Transverse colon (tissue), 4 donors: ENCODE results near the gene FBXL17. TPM values are rescaled to one million over a fixed set of nuclear protein-coding genes. Genes with fewer than 3 reads are reported as not detected.

ENCODE experiments used
- DNase-seq: peaks from one replicate; pipeline ENCODE4 v3.0.0-alpha.2; 2019
- H3K27ac ChIP-seq, 4 donors: fragments of 200-600 bp; sonication (generic); 2 replicates each; pipeline ENCODE4 v1.5.1; 2016 to 2018; ENCODE audit warnings: inconsistent platforms in 4 of 4
- H3K27me3 ChIP-seq: fragments of 200-600 bp; sonication (generic); 2 replicates; pipeline ENCODE4 v1.5.1; 2017; ENCODE audit warnings: inconsistent platforms
- H3K36me3 ChIP-seq, 4 donors: fragments of 200-600 bp; sonication (generic); 2 replicates each; pipeline ENCODE4 v1.5.1; 2017 to 2019; ENCODE audit warnings: inconsistent platforms in 4 of 4
- H3K4me1 ChIP-seq, 4 donors: fragments of 200-600 bp; sonication (generic); 2 replicates each; pipeline ENCODE4 v1.5.1; 2017 to 2020; ENCODE audit warnings: inconsistent platforms in 4 of 4
- H3K4me3 ChIP-seq, 4 donors: fragments of 200-600 bp; sonication (generic); 1 replicate in 1 of 4; 2 replicates in 3 of 4; pipeline versions ENCODE4 v1.5.1 to v1.6.1; 2017 to 2019; ENCODE audit warnings: inconsistent platforms in 4 of 4
- H3K9me3 ChIP-seq, 2 donors: fragments of 200-600 bp; sonication (generic); 2 replicates each; pipeline ENCODE4 v1.5.1; 2017 to 2019; ENCODE audit warnings: inconsistent platforms in 2 of 2
- EP300 ChIP-seq: sonication (generic); formaldehyde crosslinking; IDR thresholded peaks from one replicate; pipeline ENCODE4 v1.6.1; 2017; ENCODE audit warnings: antibody characterized with exemption, low read depth
- POLR2A ChIP-seq: fragments of 450-650 bp; IDR thresholded peaks from one replicate; pipeline ENCODE4 v1.6.1; 2016; ENCODE audit warnings: antibody characterized with exemption, mild to moderate bottlenecking, moderate library complexity
- POLR2AphosphoS5 ChIP-seq, 3 donors: sonication (generic); formaldehyde crosslinking; IDR thresholded peaks; one replicate each; pipeline ENCODE4 v1.6.1; 2016; ENCODE audit warnings: antibody characterized with exemption in 3 of 3
- WGBS, 2 donors: methylation state at CpG; one replicate each; pipeline ENCODE4 v1.1.5; 2018; ENCODE audit warnings: low coverage in 1 of 2; 5-methylcytosine and 5-hydroxymethylcytosine counted together
- in situ Hi-C, 4 donors: fragments of 200-750 bp; cut with MboI; loops; one replicate each; pipeline versions ENCODE4 v1.15.0 to v1.15.1; 2017; ENCODE audit warnings: low sequenced_read_pairs in 3 of 4, low pct_ligation_motif_present in 1 of 4, low pct_unique_long_range_greater_than_20kb in 1 of 4
- intact Hi-C: fragments of 100-400 bp; cut with DNase I; formaldehyde crosslinking; loops from one replicate; pipeline ENCODE4 v1.15.1; 2023; ENCODE audit warnings: low total_unique reads
- total RNA-seq, 4 donors: library from RNA; depleted of rRNA; stranded (reverse); fragments of >200 nt; gene quantifications; one replicate each; pipeline ENCODE4 v1.1.0, GENCODE V29; 2016
- TF ChIP-seq, protein P1 (sequence below), 5 experiments: fragments of 200-600 bp in 3 of 5; fragments of 450-650 bp in 2 of 5; sonication (generic) in 3 of 5; IDR thresholded peaks; 1 replicate in 2 of 5; 2 replicates in 3 of 5; pipeline ENCODE4 v1.5.1; 2016 to 2017; ENCODE audit warnings: antibody characterized with exemption in 5 of 5, inconsistent platforms in 3 of 5, mild to moderate bottlenecking in 2 of 5, moderate library complexity in 1 of 5

FBXL17 gene
- total RNA-seq, 4 donors from 2014 or later = 17.7 to 99.5 (median 24.6) TPM

- H3K27me3 ChIP-seq = no peaks in the 10 kb centered on the region
- TF ChIP-seq POLR2A (no peak), EP300 (no peak), POLR2AphosphoS5 (IDR thresholded peaks at IDR 0.05) (no peak)
- TF ChIP-seq, protein P1, sequence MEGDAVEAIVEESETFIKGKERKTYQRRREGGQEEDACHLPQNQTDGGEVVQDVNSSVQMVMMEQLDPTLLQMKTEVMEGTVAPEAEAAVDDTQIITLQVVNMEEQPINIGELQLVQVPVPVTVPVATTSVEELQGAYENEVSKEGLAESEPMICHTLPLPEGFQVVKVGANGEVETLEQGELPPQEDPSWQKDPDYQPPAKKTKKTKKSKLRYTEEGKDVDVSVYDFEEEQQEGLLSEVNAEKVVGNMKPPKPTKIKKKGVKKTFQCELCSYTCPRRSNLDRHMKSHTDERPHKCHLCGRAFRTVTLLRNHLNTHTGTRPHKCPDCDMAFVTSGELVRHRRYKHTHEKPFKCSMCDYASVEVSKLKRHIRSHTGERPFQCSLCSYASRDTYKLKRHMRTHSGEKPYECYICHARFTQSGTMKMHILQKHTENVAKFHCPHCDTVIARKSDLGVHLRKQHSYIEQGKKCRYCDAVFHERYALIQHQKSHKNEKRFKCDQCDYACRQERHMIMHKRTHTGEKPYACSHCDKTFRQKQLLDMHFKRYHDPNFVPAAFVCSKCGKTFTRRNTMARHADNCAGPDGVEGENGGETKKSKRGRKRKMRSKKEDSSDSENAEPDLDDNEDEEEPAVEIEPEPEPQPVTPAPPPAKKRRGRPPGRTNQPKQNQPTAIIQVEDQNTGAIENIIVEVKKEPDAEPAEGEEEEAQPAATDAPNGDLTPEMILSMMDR (IDR thresholded peaks at IDR 0.05) = no peak
- no peak overlapping the region for H3K27ac ChIP-seq
- no peak overlapping the region for H3K4me3 ChIP-seq
- H3K36me3 ChIP-seq = no peaks in the 10 kb centered on the region
- intact Hi-C loops = no loop called here
- in situ Hi-C loops = no loop called here
- no peaks in the 10 kb centered on the region for H3K4me1 ChIP-seq
- no peaks in the 10 kb centered on the region for H3K9me3 ChIP-seq
- no peak for DNase-seq
These were observed 159.9 kb downstream of the FBXL17 start for GRCh38 chr5:108222011-108222410.

GRCh38 chr5:108220834-108221233, 161.1 kb downstream of the FBXL17 start:
- in situ Hi-C loops (no loop called here), intact Hi-C loops (no loop called here)
- H3K27me3 ChIP-seq = no peaks in the 10 kb centered on the region
- no peak for DNase-seq
- H3K9me3 ChIP-seq = no peaks in the 10 kb centered on the region
- TF ChIP-seq POLR2AphosphoS5 (IDR thresholded peaks at IDR 0.05) (no peak), EP300 (no peak), POLR2A (no peak)
- TF ChIP-seq, protein P1 (IDR thresholded peaks at IDR 0.05) = no peak
- WGBS, 2 donors = 90 to 95% methylated on average over 1 of the region's 1 CpG
- no peak overlapping the region for H3K4me3 ChIP-seq
- H3K36me3 ChIP-seq = peaks cover 0 to 3% (median 0%) of the 10 kb centered on the region in 4 donors
- no peaks in the 10 kb centered on the region for H3K4me1 ChIP-seq
- no peak overlapping the region for H3K27ac ChIP-seq

- TF ChIP-seq POLR2AphosphoS5 (IDR thresholded peaks at IDR 0.05) (no peak), EP300 (no peak), POLR2A (no peak)
- TF ChIP-seq, protein P1 (IDR thresholded peaks at IDR 0.05) = no peak
- Histone ChIP-seq H3K27ac (no peak overlapping the region), H3K27me3 (no peaks in the 10 kb centered on the region), H3K36me3 (peaks cover 0 to 13% (median 2%) of the 10 kb centered on the region in 4 donors), H3K4me3 (no peak overlapping the region), H3K9me3 (peaks cover 0 to 8% of the 10 kb centered on the region in 2 donors), H3K4me1 (no peaks in the 10 kb centered on the region)
- in situ Hi-C loops (no loop called here), intact Hi-C loops (no loop called here)
- WGBS, 2 donors = 80 to 87% methylated on average over 3 to 4 of the region's 4 CpGs
- DNase-seq = no peak
These were observed 165.0 kb downstream of the FBXL17 start for GRCh38 chr5:108216890-108217289.

GRCh38 chr5:108214857-108215256, 167.0 kb downstream of the FBXL17 start:
- in situ Hi-C loops (no loop called here), intact Hi-C loops (no loop called here)
- no peak for DNase-seq
- TF ChIP-seq EP300 (no peak), POLR2AphosphoS5 (IDR thresholded peaks at IDR 0.05) (no peak)
- Histone ChIP-seq H3K27me3 (no peaks in the 10 kb centered on the region), H3K9me3 (peaks cover 0 to 8% of the 10 kb centered on the region in 2 donors), H3K27ac (no peak overlapping the region), H3K36me3 (peaks cover 0 to 13% (median 2%) of the 10 kb centered on the region in 4 donors), H3K4me1 (no peaks in the 10 kb centered on the region), H3K4me3 (no peak overlapping the region)

GRCh38 chr5:108212775-108213346, 169.0 kb downstream of the FBXL17 start:
- H3K9me3 ChIP-seq = peaks cover 0 to 8% of the 10 kb centered on the region in 2 donors
- TF ChIP-seq EP300 (no peak), POLR2A (no peak), POLR2AphosphoS5 (IDR thresholded peaks at IDR 0.05) (no peak)
- TF ChIP-seq, protein P1 (IDR thresholded peaks at IDR 0.05) = no peak
- H3K4me1 ChIP-seq = no peaks in the 10 kb centered on the region
- peaks cover 0 to 13% (median 2%) of the 10 kb centered on the region in 4 donors for H3K36me3 ChIP-seq
- H3K4me3 ChIP-seq = no peak overlapping the region
- in situ Hi-C loops = no loop called here
- WGBS, 2 donors = 78% methylated on average over 3 of the region's 3 CpGs; no CpG with 5 or more reads in 1 of the 2 donors
- H3K27ac ChIP-seq = no peak overlapping the region
- H3K27me3 ChIP-seq = no peaks in the 10 kb centered on the region
- intact Hi-C loops = no loop called here
- DNase-seq = no peak
